ENCODE results near the gene TMEM117.
"Not testable (repeated sequence)": the region's sequence is repeated elsewhere in the genome, so short reads cannot be mapped to it uniquely, and the experiment has no call there.

DNA sequence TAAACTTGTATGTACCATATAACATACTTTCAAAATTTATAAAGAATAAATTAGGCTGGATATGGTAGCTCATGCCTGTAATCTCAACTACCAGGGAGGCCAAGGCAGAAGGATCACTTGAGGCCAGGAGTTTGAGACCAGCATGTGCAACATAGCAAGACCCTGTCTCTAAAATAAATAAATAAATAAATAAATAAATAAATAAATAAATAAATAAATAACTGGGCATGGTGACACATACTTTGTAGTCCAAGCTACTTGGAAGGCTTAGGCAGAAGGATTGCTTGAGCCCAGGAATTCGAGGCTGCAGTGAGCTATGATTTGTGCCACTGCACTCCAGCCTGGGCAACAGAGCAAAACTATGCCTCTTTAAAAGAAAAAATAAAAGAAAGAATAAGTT is 359.8 kb downstream of the TMEM117 start:
- TF ChIP-seq, protein P1, sequence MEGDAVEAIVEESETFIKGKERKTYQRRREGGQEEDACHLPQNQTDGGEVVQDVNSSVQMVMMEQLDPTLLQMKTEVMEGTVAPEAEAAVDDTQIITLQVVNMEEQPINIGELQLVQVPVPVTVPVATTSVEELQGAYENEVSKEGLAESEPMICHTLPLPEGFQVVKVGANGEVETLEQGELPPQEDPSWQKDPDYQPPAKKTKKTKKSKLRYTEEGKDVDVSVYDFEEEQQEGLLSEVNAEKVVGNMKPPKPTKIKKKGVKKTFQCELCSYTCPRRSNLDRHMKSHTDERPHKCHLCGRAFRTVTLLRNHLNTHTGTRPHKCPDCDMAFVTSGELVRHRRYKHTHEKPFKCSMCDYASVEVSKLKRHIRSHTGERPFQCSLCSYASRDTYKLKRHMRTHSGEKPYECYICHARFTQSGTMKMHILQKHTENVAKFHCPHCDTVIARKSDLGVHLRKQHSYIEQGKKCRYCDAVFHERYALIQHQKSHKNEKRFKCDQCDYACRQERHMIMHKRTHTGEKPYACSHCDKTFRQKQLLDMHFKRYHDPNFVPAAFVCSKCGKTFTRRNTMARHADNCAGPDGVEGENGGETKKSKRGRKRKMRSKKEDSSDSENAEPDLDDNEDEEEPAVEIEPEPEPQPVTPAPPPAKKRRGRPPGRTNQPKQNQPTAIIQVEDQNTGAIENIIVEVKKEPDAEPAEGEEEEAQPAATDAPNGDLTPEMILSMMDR (IDR thresholded peaks at IDR 0.05; ENCODE audit: low read depth, low read length, poor library complexity, severe bottlenecking): not testable (repeated sequence)
- TF ChIP-seq EZH2phosphoT487 (IDR thresholded peaks at IDR 0.05; ENCODE audit: borderline replicate concordance, low read length): not testable (repeated sequence)
